Endothelial cell of umbilical vein (primary cell): ENCODE measurements around the gene DYRK3. TPM values are rescaled to one million over a fixed set of nuclear protein-coding genes. Genes with fewer than 3 reads are reported as not detected.

Experiments
- BruUV-seq: library from RNA; stranded (reverse); fragments of 400-500 nt; replicated peaks from 2 replicates; lab custom pipeline; 2021; lab: Mats Ljungman, UMichigan
- CTCF ChIA-PET: fragments of 300-600, 350-600 bp; sonication (Branson Sonifier 250); formaldehyde crosslinking; loops from one replicate; lab custom pipeline; 2021; ENCODE audit warnings: antibody characterized with exemption, inconsistent platforms; lab: Charles Lee
- POLR2A ChIA-PET: fragments of 300-600, 350-600 bp; sonication (Branson Sonifier 250); formaldehyde crosslinking; loops from one replicate; lab custom pipeline; 2021; ENCODE audit warnings: antibody characterized with exemption, inconsistent platforms; lab: Charles Lee
- DNase-seq: peaks from one replicate; pipeline ENCODE4 v3.0.0-alpha.2; 2011; ENCODE audit warnings: low read depth, low spot score
- FAIRE-seq: peaks from 2 replicates; lab custom pipeline; 2011; peaks lifted over from hg19 to GRCh38; lab: Jason Lieb, UNC
- H2AFZ ChIP-seq: 2 replicates; pipeline ENCODE4 v1.6.0; 2012; ENCODE audit warnings: low read depth, low read length, control low read depth, inconsistent platforms
- H3K27ac ChIP-seq: 2 replicates; pipeline ENCODE4 v1.5.1; 2011; ENCODE audit warnings: low read depth, mild to moderate bottlenecking, control low read depth, low read length, moderate library complexity; ENCODE audit not compliant: insufficient read depth
- H3K27me3 ChIP-seq, 2 experiments: 2 replicates each; pipeline versions ENCODE4 v1.6.0 to v1.6.1; 2011; ENCODE audit warnings: low read length in 2 of 2, mixed read lengths in 1 of 2; ENCODE audit not compliant: control insufficient read depth in 2 of 2, insufficient read depth in 2 of 2
- H3K36me3 ChIP-seq, 2 experiments: 2 replicates in 1 of 2; 3 replicates in 1 of 2; pipeline ENCODE4 v1.5.1; 2011; ENCODE audit warnings: low read length in 2 of 2, mild to moderate bottlenecking in 1 of 2, moderate library complexity in 1 of 2; ENCODE audit not compliant: control insufficient read depth in 2 of 2, insufficient read depth in 2 of 2; ENCODE audit errors: extremely low read depth in 1 of 2
- H3K4me1 ChIP-seq: 3 replicates; pipeline ENCODE4 v1.5.1; 2011; ENCODE audit warnings: mild to moderate bottlenecking, low read length; ENCODE audit not compliant: control insufficient read depth, insufficient read depth; ENCODE audit errors: extremely low read depth
- H3K4me2 ChIP-seq: 2 replicates; pipeline ENCODE4 v1.6.1; 2011; ENCODE audit warnings: low read length, control low read depth, mixed read lengths; ENCODE audit not compliant: insufficient read depth
- H3K4me3 ChIP-seq, 3 experiments: fragments of 200-600 bp in 1 of 3; sonication (generic), shearing (Covaris generic) in 1 of 3; replicated peaks in 1 of 3; 2 replicates each; pipeline ENCODE4 v1.5.1; 2011 to 2016; ENCODE audit warnings: control low read depth in 3 of 3, low read length in 3 of 3, mild to moderate bottlenecking in 2 of 3, inconsistent platforms in 1 of 3, low read depth in 1 of 3, moderate library complexity in 1 of 3; ENCODE audit not compliant: insufficient read depth in 1 of 3
- H3K79me2 ChIP-seq: 2 replicates; pipeline ENCODE4 v1.6.0; 2012; ENCODE audit warnings: low read length, inconsistent platforms; ENCODE audit not compliant: control insufficient read depth, insufficient read depth
- H3K9ac ChIP-seq: replicated peaks from 2 replicates; pipeline ENCODE3; 2011; ENCODE audit warnings: low read length, control low read depth; ENCODE audit not compliant: insufficient read depth; ENCODE audit errors: extremely low read depth
- H3K9me1 ChIP-seq: replicated peaks from 3 replicates; pipeline ENCODE4 v1.6.0; 2011; ENCODE audit warnings: mild to moderate bottlenecking, low read length; ENCODE audit not compliant: control insufficient read depth, insufficient read depth; ENCODE audit errors: extremely low read depth
- H3K9me3 ChIP-seq: replicated peaks from 2 replicates; pipeline ENCODE4 v1.5.1; 2012; ENCODE audit warnings: low read length, inconsistent platforms; ENCODE audit not compliant: control insufficient read depth, insufficient read depth
- H4K20me1 ChIP-seq: replicated peaks from 2 replicates; pipeline ENCODE3; 2011; ENCODE audit warnings: mild to moderate bottlenecking, low read length; ENCODE audit not compliant: control insufficient read depth, insufficient read depth; ENCODE audit errors: extremely low read depth
- EZH2 ChIP-seq: IDR thresholded peaks from 2 replicates; pipeline ENCODE4 v1.6.1; 2012; ENCODE audit warnings: borderline replicate concordance, low read depth, mild to moderate bottlenecking, moderate library complexity, low read length, inconsistent platforms; ENCODE audit not compliant: severe bottlenecking
- FOS ChIP-seq: IDR thresholded peaks from 2 replicates; pipeline ENCODE4 v1.6.1; 2011; ENCODE audit warnings: mild to moderate bottlenecking, low read length, moderate library complexity, borderline replicate concordance; ENCODE audit not compliant: insufficient read depth
- GATA2 ChIP-seq: IDR thresholded peaks from 2 replicates; pipeline ENCODE4 v1.7.0; 2011; ENCODE audit warnings: low read depth, mild to moderate bottlenecking, moderate library complexity, mixed read lengths, low read length; ENCODE audit not compliant: insufficient read length, insufficient read depth
- JUN ChIP-seq: IDR thresholded peaks from 2 replicates; pipeline ENCODE4 v1.6.1; 2011; ENCODE audit warnings: borderline replicate concordance, low read depth; ENCODE audit not compliant: insufficient read length, insufficient read depth
- MYC ChIP-seq: IDR thresholded peaks from one replicate; pipeline ENCODE4 v1.6.1; 2011; ENCODE audit warnings: mild to moderate bottlenecking, low read depth, low read length
- POLR2A ChIP-seq: IDR thresholded peaks from 2 replicates; pipeline ENCODE4 v1.6.1; 2012; ENCODE audit warnings: low read depth, mild to moderate bottlenecking, control low read depth, low read length
- POLR2AphosphoS5 ChIP-seq: IDR thresholded peaks from 2 replicates; pipeline ENCODE4 v1.6.1; 2012; ENCODE audit warnings: low read depth, mild to moderate bottlenecking, control low read depth, low read length, moderate library complexity; ENCODE audit not compliant: insufficient read depth
- dilution Hi-C: fragments of 300-500 bp; cut with MboI; formaldehyde crosslinking; loops from one replicate; pipeline ENCODE4 v1.15.0; 2019; ENCODE audit warnings: low sequenced_read_pairs; ENCODE audit not compliant: extremely low pct_ligation_motif_present
- intact Hi-C: fragments of 100-400 bp; cut with micrococcal nuclease; formaldehyde crosslinking; loops from one replicate; pipeline ENCODE4 v1.10.0; 2022
- polyA plus RNA-seq, 4 experiments: library from polyadenylated mRNA; depleted of rRNA in 3 of 4; stranded (reverse) in 3 of 4; unstranded in 1 of 4; fragments of >200 nt; gene quantifications; 2 replicates each; pipeline versions ENCODE4 v1.2.1 to v1.2.3, GENCODE V29; 2011 to 2012; ENCODE audit warnings: missing spikeins in 1 of 4
- total RNA-seq: library from RNA; stranded (reverse); gene quantifications from 2 replicates; pipeline ENCODE4 v1.2.3, GENCODE V29; 2021
- TF ChIP-seq, protein P1 (sequence below): IDR thresholded peaks from 2 replicates; pipeline ENCODE4 v1.6.1; 2011; ENCODE audit not compliant: insufficient read depth, insufficient read length
- TF ChIP-seq, protein P2 (sequence below), 2 donors: IDR thresholded peaks; 1 replicate in 1 of 2; 2 replicates in 1 of 2; pipeline ENCODE4 v1.5.1; 2011; ENCODE audit warnings: low read length in 2 of 2, mild to moderate bottlenecking in 2 of 2, moderate library complexity in 2 of 2, control low read depth in 1 of 2, inconsistent platforms in 1 of 2, low read depth in 1 of 2; ENCODE audit not compliant: insufficient read depth in 1 of 2; ENCODE audit errors: extremely low read depth in 1 of 2

Gene DYRK3
- total and polyA plus RNA-seq, 2 donors (not counting 3 experiments of a cell fraction or from before 2014, with no cell fraction given), result 3.4 to 7.4 TPM

DNA sequence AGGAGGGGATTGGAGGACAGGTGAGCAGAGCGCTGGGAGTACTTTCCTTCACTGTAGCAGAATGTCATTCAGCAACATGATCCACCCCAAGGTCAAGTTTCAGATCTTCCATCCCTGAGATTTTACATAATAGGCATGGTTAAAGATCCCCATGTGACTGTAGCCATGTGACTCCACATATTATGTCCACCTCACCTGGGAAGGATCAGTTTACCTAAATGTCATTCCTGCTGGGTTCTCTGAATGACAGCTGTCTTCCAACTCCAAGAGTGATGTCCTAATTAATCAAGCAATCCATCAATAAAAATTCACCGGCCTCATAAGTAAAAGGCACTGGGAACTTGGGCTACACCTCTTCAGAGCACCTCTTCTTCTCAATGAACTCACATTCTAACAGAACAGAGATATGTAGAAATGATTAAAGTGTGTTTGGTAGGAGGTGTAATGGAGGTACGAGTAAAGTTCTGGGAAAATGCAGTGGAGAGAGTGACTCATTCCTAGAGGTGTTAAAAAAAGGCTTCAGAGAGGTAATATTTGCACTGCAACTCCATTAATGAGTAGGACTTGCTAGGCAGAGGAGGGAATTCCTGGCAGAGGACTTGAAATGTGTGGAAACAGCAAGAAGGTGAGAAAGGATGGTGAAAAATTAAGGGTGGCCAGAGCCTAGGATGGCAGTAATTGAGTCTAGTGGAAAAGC, 27.2 kb downstream of the DYRK3 start:
- no peak overlapping the region for H3K27ac ChIP-seq
- CTCF ChIA-PET, result interaction anchor here (1.4 to 15.0 kb wide), 22 partner anchors 8 to 837 kb away, joined by 4 to 663 read pairs (median 16); partner anchors contain the start of genes DYRK3, EIF2D, IKBKE and MAPKAPK2
- H3K27me3 ChIP-seq, result peaks cover 37 to 39% of the 10 kb centered on the region in 2 experiments
- H2AFZ ChIP-seq, result no peak overlapping the region
- no peaks in the 10 kb centered on the region for H3K9me1 ChIP-seq
- H3K4me3 ChIP-seq, result no peak overlapping the region
- no peaks in the 10 kb centered on the region for H3K9me3 ChIP-seq
- TF ChIP-seq, protein P1, sequence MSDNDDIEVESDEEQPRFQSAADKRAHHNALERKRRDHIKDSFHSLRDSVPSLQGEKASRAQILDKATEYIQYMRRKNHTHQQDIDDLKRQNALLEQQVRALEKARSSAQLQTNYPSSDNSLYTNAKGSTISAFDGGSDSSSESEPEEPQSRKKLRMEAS, result no peak
- TF ChIP-seq FOS, result no peak
- TF ChIP-seq POLR2A, result no peak
- TF ChIP-seq GATA2, result no peak
- no peak for TF ChIP-seq MYC
- TF ChIP-seq, protein P2, sequence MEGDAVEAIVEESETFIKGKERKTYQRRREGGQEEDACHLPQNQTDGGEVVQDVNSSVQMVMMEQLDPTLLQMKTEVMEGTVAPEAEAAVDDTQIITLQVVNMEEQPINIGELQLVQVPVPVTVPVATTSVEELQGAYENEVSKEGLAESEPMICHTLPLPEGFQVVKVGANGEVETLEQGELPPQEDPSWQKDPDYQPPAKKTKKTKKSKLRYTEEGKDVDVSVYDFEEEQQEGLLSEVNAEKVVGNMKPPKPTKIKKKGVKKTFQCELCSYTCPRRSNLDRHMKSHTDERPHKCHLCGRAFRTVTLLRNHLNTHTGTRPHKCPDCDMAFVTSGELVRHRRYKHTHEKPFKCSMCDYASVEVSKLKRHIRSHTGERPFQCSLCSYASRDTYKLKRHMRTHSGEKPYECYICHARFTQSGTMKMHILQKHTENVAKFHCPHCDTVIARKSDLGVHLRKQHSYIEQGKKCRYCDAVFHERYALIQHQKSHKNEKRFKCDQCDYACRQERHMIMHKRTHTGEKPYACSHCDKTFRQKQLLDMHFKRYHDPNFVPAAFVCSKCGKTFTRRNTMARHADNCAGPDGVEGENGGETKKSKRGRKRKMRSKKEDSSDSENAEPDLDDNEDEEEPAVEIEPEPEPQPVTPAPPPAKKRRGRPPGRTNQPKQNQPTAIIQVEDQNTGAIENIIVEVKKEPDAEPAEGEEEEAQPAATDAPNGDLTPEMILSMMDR (IDR thresholded peaks at IDR 0.05; ENCODE audit: extremely low read depth in 1 of 2, insufficient read depth in 1 of 2, low read depth in 1 of 2, low read length in 2 of 2), result no peak
- no peak for TF ChIP-seq EZH2
- TF ChIP-seq JUN, result no peak
- TF ChIP-seq POLR2AphosphoS5, result no peak
- POLR2A ChIA-PET, result no interaction called here
- H3K79me2 ChIP-seq, result no peaks in the 10 kb centered on the region
- H3K36me3 ChIP-seq, result no peaks in the 10 kb centered on the region
- H4K20me1 ChIP-seq, result no peaks in the 10 kb centered on the region
- no peaks in the 10 kb centered on the region for H3K4me1 ChIP-seq
- dilution Hi-C loops (no loop called here), intact Hi-C loops (no loop called here)
- DNase-seq, result no peak
- H3K4me2 ChIP-seq, result no peak overlapping the region
- H3K9ac ChIP-seq, result no peak overlapping the region
- FAIRE-seq, result no peak
- no TSS peak for BruUV-seq
